Stomach (tissue), 4 donors: ENCODE results near the gene TUT1.

ENCODE experiments used
- CTCF ChIP-seq, 7 experiments: fragments of 450-650 bp in 4 of 7; fragments of 200-600 bp in 3 of 7; sonication (generic) in 3 of 7; IDR thresholded peaks; one replicate each; pipeline ENCODE4 v1.5.1; 2016 to 2019; ENCODE audit warnings: antibody characterized with exemption in 7 of 7, control low read depth in 2 of 7, mild to moderate bottlenecking in 1 of 7
- EP300 ChIP-seq: sonication (generic); formaldehyde crosslinking; IDR thresholded peaks from one replicate; pipeline ENCODE4 v1.6.1; 2017; ENCODE audit warnings: antibody characterized with exemption
- POLR2A ChIP-seq, 4 donors: fragments of 450-650 bp; IDR thresholded peaks; one replicate each; pipeline ENCODE4 v1.6.1; 2016; ENCODE audit warnings: antibody characterized with exemption in 4 of 4, control low read depth in 2 of 4, mild to moderate bottlenecking in 1 of 4, moderate library complexity in 1 of 4
- POLR2AphosphoS5 ChIP-seq, 3 donors: sonication (generic); formaldehyde crosslinking; IDR thresholded peaks; one replicate each; pipeline ENCODE4 v1.6.1; 2016; ENCODE audit warnings: antibody characterized with exemption in 3 of 3

GRCh38 chr11:62545437-62546243 lies 45.7 kb downstream of the TUT1 start:
- peak in 1 of 4 donors; percentile 42 for TF ChIP-seq POLR2A (IDR thresholded peaks at IDR 0.05)
- TF ChIP-seq CTCF (IDR thresholded peaks at IDR 0.05) = no peak
- TF ChIP-seq EP300 = no peak
- TF ChIP-seq POLR2AphosphoS5 (IDR thresholded peaks at IDR 0.05) = peak; percentile 24 to 77 (median 47)
